Neural crest cell (in vitro differentiated cells): ENCODE measurements around the gene CDH23. TPM values are rescaled to one million over a fixed set of nuclear protein-coding genes. Genes with fewer than 3 reads are reported as not detected.

Experiments used
- DNase-seq: peaks from one replicate; pipeline ENCODE4 v3.0.0; 2021; ENCODE audit warnings: low read depth, mixed read lengths, low spot score
- H3K27ac Mint-ChIP-seq: one replicate; pipeline ENCODE4 v1.8.0; 2021; ENCODE audit warnings: mild to moderate bottlenecking, mixed read lengths; ENCODE audit not compliant: unreplicated experiment
- H3K27me3 Mint-ChIP-seq: 2 replicates; pipeline ENCODE4 v1.8.0; 2021; ENCODE audit warnings: low read depth, mild to moderate bottlenecking, mixed read lengths
- H3K36me3 Mint-ChIP-seq: 2 replicates; pipeline ENCODE4 v1.8.0; 2021; ENCODE audit warnings: low read depth, mild to moderate bottlenecking, mixed read lengths
- H3K4me1 Mint-ChIP-seq: 2 replicates; pipeline ENCODE4 v1.8.0; 2021; ENCODE audit warnings: mixed read lengths
- H3K4me3 Mint-ChIP-seq: one replicate; pipeline ENCODE4 v1.8.0; 2021; ENCODE audit warnings: mild to moderate bottlenecking, mixed read lengths
- H3K9me3 Mint-ChIP-seq: 2 replicates; pipeline ENCODE4 v1.8.0; 2021; ENCODE audit warnings: mixed read lengths
- CTCF ChIP-seq: fragments of 200-600 bp; sonication (generic); conservative IDR thresholded peaks from 2 replicates; pipeline ENCODE4 v1.5.0; 2021; ENCODE audit warnings: antibody characterized with exemption, mild to moderate bottlenecking
- total RNA-seq: library from RNA; stranded (reverse); gene quantifications from 2 replicates; pipeline ENCODE4 v1.2.1, GENCODE V29; 2021

CDH23 gene
- total RNA-seq, 1 donor from 2014 or later: 2.6 TPM

GRCh38 chr10:71529207-71529827, 132.6 kb downstream of the CDH23 start:
- Mint-ChIP-seq H3K4me1 (peaks cover 53% of the 10 kb centered on the region), H3K36me3 (no peaks in the 10 kb centered on the region), H3K4me3 (peak overlapping the region; percentile 16), H3K27me3 (no peaks in the 10 kb centered on the region), H3K27ac (peak overlapping the region; percentile 81), H3K9me3 (no peaks in the 10 kb centered on the region)
- no peak for TF ChIP-seq CTCF
- no peak for DNase-seq

GRCh38 chr10:71530781-71531180, 134.1 kb downstream of the CDH23 start:
- peaks cover 59% of the 10 kb centered on the region for H3K4me1 Mint-ChIP-seq
- H3K27me3 Mint-ChIP-seq: no peaks in the 10 kb centered on the region
- H3K27ac Mint-ChIP-seq: no peak overlapping the region
- no peak overlapping the region for H3K4me3 Mint-ChIP-seq
- DNase-seq: no peak
- no peaks in the 10 kb centered on the region for H3K9me3 Mint-ChIP-seq
- TF ChIP-seq CTCF: no peak
- H3K36me3 Mint-ChIP-seq: no peaks in the 10 kb centered on the region

GRCh38 chr10:71531485-71532446, 135.0 kb downstream of the CDH23 start:
- no peak for TF ChIP-seq CTCF
- peaks cover 59% of the 10 kb centered on the region for H3K4me1 Mint-ChIP-seq

GRCh38 chr10:71532878-71533277, 136.2 kb downstream of the CDH23 start:
- peaks cover 50% of the 10 kb centered on the region for H3K4me1 Mint-ChIP-seq

More at GRCh38 chr10:71531485-71532446, 135.0 kb downstream of the CDH23 start:
- peak overlapping the region; percentile 27 for H3K27ac Mint-ChIP-seq
- H3K36me3 Mint-ChIP-seq: no peaks in the 10 kb centered on the region
- H3K27me3 Mint-ChIP-seq: no peaks in the 10 kb centered on the region
- H3K9me3 Mint-ChIP-seq: no peaks in the 10 kb centered on the region
- DNase-seq: no peak
- no peak overlapping the region for H3K4me3 Mint-ChIP-seq

GRCh38 chr10:71533936-71534335, 137.2 kb downstream of the CDH23 start:
- Mint-ChIP-seq H3K4me3 (no peak overlapping the region), H3K9me3 (no peaks in the 10 kb centered on the region), H3K4me1 (peaks cover 39% of the 10 kb centered on the region), H3K27ac (peak overlapping the region; percentile 11), H3K36me3 (no peaks in the 10 kb centered on the region), H3K27me3 (no peaks in the 10 kb centered on the region)
- TF ChIP-seq CTCF: no peak
- no peak for DNase-seq

More at GRCh38 chr10:71532878-71533277, 136.2 kb downstream of the CDH23 start:
- no peaks in the 10 kb centered on the region for H3K27me3 Mint-ChIP-seq
- H3K27ac Mint-ChIP-seq: peak overlapping the region; percentile 68
- H3K36me3 Mint-ChIP-seq: no peaks in the 10 kb centered on the region
- H3K9me3 Mint-ChIP-seq: no peaks in the 10 kb centered on the region
- no peak overlapping the region for H3K4me3 Mint-ChIP-seq
- no peak for DNase-seq
- TF ChIP-seq CTCF: no peak
